Central memory CD8-positive, alpha-beta T cell (primary cell): ENCODE results near the gene KAZN.

ENCODE experiments used
- ATAC-seq: fragments of 150-1000 bp; cut with Tn5 transposase; replicated peaks from 2 replicates; pipeline ENCODE4 v1.10.0; 2022; ENCODE audit warnings: mild to moderate bottlenecking, moderate FRiP score, moderate number of reproducible peaks; ENCODE audit not compliant: poor library complexity, severe bottlenecking; ENCODE audit errors: extremely low read depth
- DNase-seq, 2 donors: peaks; one replicate each; pipeline ENCODE4 v3.0.0; 2021; ENCODE audit warnings: low spot score in 2 of 2
- H3K27ac Mint-ChIP-seq: one replicate; pipeline ENCODE4 v1.8.0; 2022; ENCODE audit warnings: low read depth, mild to moderate bottlenecking, moderate library complexity, mixed read lengths
- H3K27me3 Mint-ChIP-seq: one replicate; pipeline ENCODE4 v1.8.0; 2022; ENCODE audit warnings: mixed read lengths
- H3K36me3 Mint-ChIP-seq: one replicate; pipeline ENCODE4 v1.8.0; 2022; ENCODE audit warnings: mild to moderate bottlenecking, moderate library complexity, mixed read lengths; ENCODE audit not compliant: insufficient read depth
- H3K4me1 Mint-ChIP-seq: one replicate; pipeline ENCODE4 v1.8.0; 2022; ENCODE audit warnings: mixed read lengths
- H3K4me3 Mint-ChIP-seq: one replicate; pipeline ENCODE4 v1.8.0; 2022; ENCODE audit warnings: mild to moderate bottlenecking, moderate library complexity, mixed read lengths
- H3K9me3 Mint-ChIP-seq: one replicate; pipeline ENCODE4 v1.8.0; 2022; ENCODE audit warnings: mixed read lengths

KAZN gene

DNA sequence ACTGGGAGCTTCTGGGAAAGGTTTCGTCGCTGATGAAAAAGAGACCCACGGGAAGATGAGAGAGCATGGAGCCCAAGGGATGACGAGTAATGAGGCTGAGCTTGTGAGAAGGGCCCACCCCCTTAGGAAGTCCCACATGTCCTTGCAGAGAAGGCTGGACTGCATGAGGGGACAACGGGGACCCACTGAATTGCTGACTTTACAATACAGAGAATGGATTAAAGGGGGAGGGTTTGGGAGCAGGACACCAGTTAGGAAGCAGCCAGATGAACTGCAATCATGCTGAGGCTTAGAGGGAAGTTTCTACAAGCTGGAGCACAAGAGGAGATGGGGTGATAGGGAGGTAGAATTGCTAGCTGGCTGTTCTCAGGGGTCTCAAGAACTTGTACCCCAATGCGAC lies 549.5 kb downstream of the KAZN start:
- H3K27me3 Mint-ChIP-seq = peaks cover 90% of the 10 kb centered on the region
- H3K4me3 Mint-ChIP-seq = no peak overlapping the region

DNA sequence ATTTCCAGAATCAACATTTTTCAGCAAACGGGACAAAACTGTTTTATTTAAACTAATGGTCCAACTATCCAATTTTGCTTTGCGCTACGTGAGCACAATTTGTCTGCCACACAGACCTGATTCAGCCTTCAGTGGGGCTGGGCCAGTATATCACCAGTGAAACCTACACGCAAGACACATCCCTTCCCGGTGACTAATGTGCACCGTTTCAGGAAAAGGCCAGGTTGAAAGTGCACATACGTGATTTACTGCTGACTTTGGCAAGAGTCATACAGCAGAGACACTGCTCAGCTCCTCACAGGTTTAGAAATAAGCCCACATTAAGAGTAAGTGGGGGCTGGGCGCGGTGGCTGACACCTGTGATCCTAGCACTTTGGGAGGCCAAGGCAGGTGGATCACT lies 550.0 kb downstream of the KAZN start:
- H3K9me3 Mint-ChIP-seq = no peaks in the 10 kb centered on the region
- no peak overlapping the region for H3K27ac Mint-ChIP-seq
- H3K4me3 Mint-ChIP-seq = no peak overlapping the region
- DNase-seq = no peak
- peaks cover 85% of the 10 kb centered on the region for H3K27me3 Mint-ChIP-seq
- no peaks in the 10 kb centered on the region for H3K36me3 Mint-ChIP-seq
- ATAC-seq = no peak
- no peaks in the 10 kb centered on the region for H3K4me1 Mint-ChIP-seq

More for the DNA sequence above, 549.5 kb downstream of the KAZN start:
- H3K9me3 Mint-ChIP-seq = no peaks in the 10 kb centered on the region
- no peaks in the 10 kb centered on the region for H3K36me3 Mint-ChIP-seq
- DNase-seq (no peak), ATAC-seq (no peak)
- H3K4me1 Mint-ChIP-seq = no peaks in the 10 kb centered on the region
- H3K27ac Mint-ChIP-seq = no peak overlapping the region

DNA sequence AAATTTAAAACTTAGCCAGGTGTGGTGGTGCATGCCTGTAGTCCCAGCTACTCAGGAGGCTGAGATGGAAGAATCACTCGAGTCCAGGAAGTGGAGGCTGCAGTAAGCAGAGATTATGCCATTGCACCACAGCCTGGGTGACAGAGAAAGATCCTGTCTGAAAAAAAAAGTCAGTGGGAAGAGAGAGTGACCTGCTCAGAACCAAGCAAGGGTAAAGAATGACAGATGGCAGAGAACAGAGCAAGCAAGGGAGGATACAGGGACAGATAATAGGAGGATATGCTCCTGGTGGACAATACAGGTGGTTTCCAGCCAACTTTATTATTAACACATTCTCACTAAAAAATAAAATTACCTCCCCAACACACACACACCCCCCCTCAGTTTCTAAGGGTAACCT lies 550.5 kb downstream of the KAZN start:
- Mint-ChIP-seq H3K4me3 (no peak overlapping the region), H3K4me1 (no peaks in the 10 kb centered on the region), H3K36me3 (no peaks in the 10 kb centered on the region), H3K9me3 (no peaks in the 10 kb centered on the region), H3K27me3 (peaks cover 84% of the 10 kb centered on the region), H3K27ac (no peak overlapping the region)
- DNase-seq (no peak), ATAC-seq (no peak)

DNA sequence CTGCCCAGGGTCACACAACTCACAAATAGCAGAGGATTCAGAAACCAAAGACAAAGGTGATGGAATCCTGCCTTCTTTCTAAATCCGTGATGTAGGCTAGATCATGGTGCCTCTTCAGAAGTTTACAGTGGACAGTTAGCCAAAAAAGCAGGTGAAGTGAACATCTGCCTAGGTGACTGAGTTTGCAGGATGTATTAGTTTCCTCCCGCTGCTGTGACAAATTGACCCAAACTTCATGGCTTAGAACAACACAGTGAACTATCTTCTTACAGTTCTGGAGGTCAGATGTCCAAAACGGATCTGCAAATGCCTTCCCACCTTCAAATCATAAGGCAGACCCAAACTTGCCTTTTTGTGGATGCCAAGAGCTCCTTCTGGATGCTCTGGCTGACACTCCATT lies 551.9 kb downstream of the KAZN start:
- DNase-seq = no peak
- ATAC-seq = no peak
- Mint-ChIP-seq H3K27me3 (peaks cover 84% of the 10 kb centered on the region), H3K36me3 (no peaks in the 10 kb centered on the region), H3K4me1 (peaks cover 2% of the 10 kb centered on the region), H3K4me3 (no peak overlapping the region), H3K9me3 (no peaks in the 10 kb centered on the region), H3K27ac (no peak overlapping the region)

DNA sequence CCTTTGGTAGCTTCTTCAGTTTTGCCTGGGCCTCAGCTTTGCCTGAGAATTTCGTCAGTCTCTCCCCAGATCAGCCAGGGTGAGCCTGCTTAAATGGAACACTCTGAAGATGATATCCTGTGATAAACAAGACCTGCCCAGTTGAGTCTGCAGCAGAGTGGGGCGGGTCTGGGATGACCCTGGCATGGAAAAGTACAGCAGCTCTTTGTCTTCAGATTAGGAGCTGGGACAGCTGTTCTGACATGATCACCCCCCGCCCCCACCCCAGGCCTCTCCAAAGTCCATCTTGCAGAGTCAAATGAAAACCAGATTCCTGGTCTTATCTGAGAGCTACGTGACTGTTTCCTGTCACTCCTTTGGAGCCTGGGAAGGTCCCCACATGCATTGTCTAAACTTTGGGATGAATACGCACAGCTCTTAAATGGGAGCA lies 552.9 kb downstream of the KAZN start:
- no peak overlapping the region for H3K27ac Mint-ChIP-seq
- H3K27me3 Mint-ChIP-seq = peaks cover 79% of the 10 kb centered on the region
- DNase-seq (no peak), ATAC-seq (no peak)
- H3K36me3 Mint-ChIP-seq = no peaks in the 10 kb centered on the region
- no peaks in the 10 kb centered on the region for H3K9me3 Mint-ChIP-seq
- peaks cover 11% of the 10 kb centered on the region for H3K4me1 Mint-ChIP-seq
- no peak overlapping the region for H3K4me3 Mint-ChIP-seq

DNA sequence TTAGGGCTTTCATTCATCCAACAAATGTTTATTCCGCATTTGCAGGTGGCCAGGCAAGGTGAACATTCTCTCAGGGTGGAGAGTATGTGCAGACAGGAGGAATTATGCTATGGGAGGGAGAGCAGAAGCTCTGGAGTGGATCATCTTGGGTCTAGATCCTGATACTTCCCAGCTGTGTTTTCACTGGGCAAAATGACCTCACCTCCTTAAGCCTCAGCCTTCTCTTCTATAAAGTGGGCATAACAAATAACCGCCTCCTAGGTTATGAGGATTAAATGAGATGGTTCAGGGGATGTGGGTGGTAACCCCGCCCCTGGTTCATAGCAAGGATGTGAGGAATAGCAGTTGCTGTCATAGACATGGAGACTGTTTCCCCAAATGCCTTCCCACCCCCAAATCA lies 553.4 kb downstream of the KAZN start:
- H3K4me1 Mint-ChIP-seq = peaks cover 14% of the 10 kb centered on the region
- DNase-seq (no peak), ATAC-seq (no peak)
- H3K27me3 Mint-ChIP-seq = peaks cover 74% of the 10 kb centered on the region
- H3K9me3 Mint-ChIP-seq = no peaks in the 10 kb centered on the region
- no peaks in the 10 kb centered on the region for H3K36me3 Mint-ChIP-seq
- peak overlapping the region; percentile 34 for H3K4me3 Mint-ChIP-seq
- H3K27ac Mint-ChIP-seq = no peak overlapping the region

DNA sequence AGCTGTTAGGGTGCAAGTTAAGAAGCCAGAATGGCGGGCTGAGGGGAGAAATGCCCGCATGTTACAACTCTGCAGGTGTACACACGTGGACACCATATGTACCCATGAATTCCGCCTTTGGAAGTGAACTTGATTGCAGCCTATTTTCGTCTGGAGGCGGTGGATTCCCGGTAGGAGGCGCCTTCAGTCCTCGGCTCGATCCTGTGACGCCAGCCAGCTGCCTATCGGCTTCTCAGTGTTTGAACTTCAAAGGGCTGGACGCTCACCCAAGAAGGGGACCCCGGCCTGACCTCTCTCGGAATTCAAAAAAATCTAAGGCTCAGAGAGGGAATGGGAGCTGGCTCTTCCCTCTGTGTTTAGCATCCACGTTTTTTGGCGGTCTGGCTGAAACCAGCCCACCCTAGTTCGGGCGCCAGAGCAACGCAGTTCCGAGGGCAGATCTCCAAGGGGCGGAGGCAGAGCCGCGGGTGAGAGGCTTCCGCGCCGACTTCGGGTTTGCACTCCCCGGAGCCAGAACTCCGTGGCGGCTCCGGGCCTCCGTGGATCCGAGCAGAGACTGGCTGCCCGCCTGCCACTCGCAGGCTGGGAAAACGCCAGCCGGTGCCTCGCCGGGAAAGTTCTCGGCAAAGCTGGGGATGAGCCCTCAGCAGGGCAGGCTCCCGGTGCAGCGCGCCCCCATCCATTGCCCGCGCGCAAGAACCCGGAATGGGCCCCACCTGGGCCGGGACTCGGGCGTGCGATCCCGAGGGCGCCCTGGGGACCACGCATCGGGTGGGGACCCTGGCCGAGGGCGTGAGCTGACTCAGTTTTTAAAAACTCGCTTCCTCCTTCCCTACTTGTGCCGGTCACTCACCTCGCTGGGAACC lies 554.1 kb downstream of the KAZN start:
- DNase-seq (no peak), ATAC-seq (no peak)
- Mint-ChIP-seq H3K4me3 (peak overlapping the region; percentile 34), H3K36me3 (no peaks in the 10 kb centered on the region), H3K27ac (no peak overlapping the region), H3K9me3 (no peaks in the 10 kb centered on the region), H3K4me1 (peaks cover 16% of the 10 kb centered on the region), H3K27me3 (peaks cover 67% of the 10 kb centered on the region)

DNA sequence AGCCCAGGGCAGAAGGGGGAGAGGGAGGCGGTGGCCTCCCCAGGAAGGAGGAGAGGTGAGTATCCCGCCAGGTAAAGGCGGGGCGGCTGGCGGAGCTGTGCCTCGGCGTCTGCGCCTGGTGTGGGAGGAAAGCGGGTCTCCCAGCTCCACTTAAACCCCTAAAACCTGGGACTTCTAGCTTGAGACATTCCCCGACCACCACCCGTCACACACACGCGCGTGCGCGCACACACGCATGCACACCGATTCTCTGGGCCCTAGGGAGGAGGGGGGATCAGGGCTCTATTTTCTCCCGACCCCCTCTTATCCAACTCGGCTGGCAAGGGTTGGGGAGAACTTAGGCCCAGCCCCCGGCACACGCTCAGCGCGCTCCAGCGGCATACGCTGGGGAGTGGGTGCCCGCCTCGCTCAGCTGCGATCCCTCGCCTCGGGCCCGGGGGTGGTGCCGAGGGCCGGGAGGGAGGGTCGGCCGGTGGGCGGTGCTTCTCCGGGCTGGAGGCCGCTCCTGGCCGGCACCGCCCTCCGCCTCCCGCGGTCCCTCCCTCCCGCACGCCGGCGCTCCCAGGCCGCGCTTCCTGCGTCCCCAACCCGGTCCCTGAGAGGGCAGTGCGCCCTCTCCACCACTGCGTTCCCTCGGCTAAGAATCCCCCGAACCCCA lies 554.8 kb downstream of the KAZN start, which contains the start of gene TMEM51:
TMEM51 (plus strand) TSS at position 564 of the 658 bp plus-strand sequence. CDS start 61,341 bp downstream, outside the sequence.
- Mint-ChIP-seq H3K36me3 (no peaks in the 10 kb centered on the region), H3K9me3 (no peaks in the 10 kb centered on the region), H3K27ac (no peak within 1 kb of the TSS), H3K4me3 (peak within 1 kb of the TSS; percentile 40), H3K4me1 (peaks cover 16% of the 10 kb centered on the region), H3K27me3 (peaks cover 60% of the 10 kb centered on the region)
- DNase-seq (no peak), ATAC-seq (no peak)

DNA sequence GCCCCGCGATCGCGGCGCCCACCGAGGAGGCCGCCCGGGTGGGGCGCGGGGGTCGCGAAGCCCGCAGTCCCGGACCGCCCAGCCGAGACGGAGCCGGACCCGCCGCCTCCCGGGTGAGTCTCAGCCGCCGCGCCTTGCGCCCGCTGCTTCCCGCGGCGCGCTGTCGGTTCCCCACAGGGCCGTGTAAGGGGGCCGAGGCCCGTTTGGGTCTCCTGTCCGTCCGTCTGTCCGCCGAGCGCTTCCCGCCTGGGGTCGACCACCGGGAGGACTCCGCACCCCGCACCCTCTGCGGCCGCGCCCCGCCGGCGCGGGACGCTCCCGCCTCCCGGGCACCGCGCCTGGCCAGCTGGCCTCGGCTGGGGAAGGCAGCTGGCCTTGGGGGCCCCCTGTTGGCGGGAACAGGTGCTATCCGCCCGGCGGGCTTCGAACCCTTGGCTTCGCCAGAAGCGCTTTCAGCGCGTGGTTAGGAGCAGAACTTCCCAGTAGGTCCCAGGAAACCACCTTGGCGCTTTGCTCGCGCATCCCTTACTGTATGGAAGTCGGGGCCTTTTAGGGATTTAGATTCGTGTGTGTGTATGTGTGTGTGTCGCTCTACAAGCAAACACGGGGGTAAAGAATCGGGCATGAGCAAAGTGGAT lies 555.5 kb downstream of the KAZN start:
- ATAC-seq (no peak), DNase-seq (no peak)
- H3K36me3 Mint-ChIP-seq = no peaks in the 10 kb centered on the region
- no peak overlapping the region for H3K27ac Mint-ChIP-seq
- peaks cover 16% of the 10 kb centered on the region for H3K4me1 Mint-ChIP-seq
- H3K4me3 Mint-ChIP-seq = peak overlapping the region; percentile 40
- no peaks in the 10 kb centered on the region for H3K9me3 Mint-ChIP-seq
- peaks cover 53% of the 10 kb centered on the region for H3K27me3 Mint-ChIP-seq

DNA sequence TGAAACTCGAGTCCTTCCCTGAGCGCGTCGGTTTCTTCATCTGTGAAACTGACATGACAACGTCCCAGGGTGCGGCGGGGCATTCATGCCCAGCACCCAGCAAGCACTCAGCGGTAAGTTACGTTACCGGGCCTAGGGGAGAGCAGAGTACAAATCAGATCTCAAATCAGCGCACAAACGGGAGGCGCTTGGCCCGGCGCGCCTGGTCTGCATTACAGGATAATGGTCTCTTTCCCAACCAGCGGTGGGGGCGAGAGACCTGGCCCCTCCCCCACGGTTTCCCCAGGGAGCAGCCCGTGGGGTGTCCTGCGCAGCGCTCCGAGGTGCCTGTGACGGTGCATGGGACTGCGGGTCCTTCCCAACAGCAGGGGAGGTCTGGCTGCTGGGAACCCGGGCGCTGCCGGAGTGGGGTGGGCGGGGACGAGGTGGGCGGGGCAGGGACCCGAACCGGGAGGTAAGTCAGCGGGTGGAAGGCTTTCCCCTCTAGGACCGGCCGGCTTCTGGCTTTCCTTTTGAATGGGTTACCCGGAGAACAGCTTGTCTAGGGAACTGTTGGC lies 556.1 kb downstream of the KAZN start:
- H3K36me3 Mint-ChIP-seq = no peaks in the 10 kb centered on the region
- peaks cover 49% of the 10 kb centered on the region for H3K27me3 Mint-ChIP-seq
- H3K9me3 Mint-ChIP-seq = no peaks in the 10 kb centered on the region
- peaks cover 16% of the 10 kb centered on the region for H3K4me1 Mint-ChIP-seq
- no peak overlapping the region for H3K27ac Mint-ChIP-seq
- DNase-seq (no peak), ATAC-seq (no peak)
- peak overlapping the region; percentile 40 for H3K4me3 Mint-ChIP-seq

DNA sequence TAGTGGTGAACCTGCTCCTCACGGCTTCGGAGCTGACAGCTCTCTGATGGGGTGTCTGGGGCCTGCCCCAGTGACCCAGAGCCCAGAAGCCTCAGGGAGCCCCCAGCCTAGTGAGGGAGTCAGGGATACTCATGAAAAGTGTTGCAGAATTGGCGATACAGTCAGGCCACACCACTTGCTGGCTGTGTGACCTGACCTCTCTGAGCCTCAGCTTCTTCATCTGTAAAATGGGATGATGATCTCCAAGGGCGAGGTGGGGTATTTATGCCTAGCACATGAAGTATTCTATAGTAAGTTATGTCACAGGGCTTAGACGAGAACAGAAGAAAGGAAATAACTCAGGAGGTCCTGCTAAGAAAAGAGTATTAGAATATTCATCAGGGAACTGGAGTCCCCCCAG lies 556.7 kb downstream of the KAZN start:
- Mint-ChIP-seq H3K27me3 (peaks cover 42% of the 10 kb centered on the region), H3K9me3 (no peaks in the 10 kb centered on the region), H3K36me3 (no peaks in the 10 kb centered on the region), H3K4me3 (peak overlapping the region; percentile 25), H3K4me1 (peaks cover 16% of the 10 kb centered on the region), H3K27ac (no peak overlapping the region)
- ATAC-seq = no peak
- DNase-seq = no peak

DNA sequence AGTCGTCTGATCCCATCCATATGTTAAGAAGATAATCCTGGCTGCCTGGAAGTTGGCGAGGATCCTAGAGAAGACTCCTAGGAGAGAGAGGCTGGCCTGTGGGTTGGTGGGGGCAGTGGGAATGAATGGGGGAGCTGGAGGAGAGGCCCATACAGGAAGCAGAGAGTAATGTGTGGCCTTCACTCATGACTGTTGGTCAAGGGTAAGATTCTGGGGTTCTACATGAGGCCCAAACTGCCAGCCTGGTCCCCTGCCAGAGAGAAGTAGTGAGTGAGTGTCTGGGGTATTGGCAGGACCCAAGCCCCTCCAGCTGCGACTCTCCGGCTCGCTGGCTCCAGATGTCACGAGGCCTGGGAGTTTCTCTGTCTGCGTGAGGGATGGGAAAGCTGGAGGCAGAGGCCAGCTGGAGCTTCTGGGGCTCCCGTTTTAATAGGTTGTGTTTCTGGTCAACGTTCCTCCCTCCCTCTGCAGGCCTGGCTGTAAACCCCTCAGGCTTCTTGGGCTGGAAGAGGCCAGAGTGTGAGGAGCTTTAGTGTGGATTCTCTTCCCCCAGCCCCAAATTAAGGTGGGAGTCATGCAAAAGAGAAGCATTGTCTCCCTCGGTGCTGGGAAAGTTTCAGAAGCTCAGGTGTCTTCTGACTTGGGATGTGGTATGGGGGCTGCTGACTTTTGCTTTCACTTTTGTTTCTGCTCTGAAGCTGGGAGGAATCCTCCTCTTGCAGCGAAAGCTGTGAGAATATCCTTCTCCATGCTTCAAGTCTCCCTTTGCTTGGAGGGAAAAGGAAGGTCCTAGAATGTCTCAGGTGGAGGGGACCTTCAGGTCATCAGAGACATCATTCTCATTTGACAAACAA lies 557.6 kb downstream of the KAZN start:
- no peak for ATAC-seq
- H3K9me3 Mint-ChIP-seq = no peaks in the 10 kb centered on the region
- H3K27me3 Mint-ChIP-seq = peaks cover 33% of the 10 kb centered on the region

More for the DNA sequence above, 557.6 kb downstream of the KAZN start:
- H3K27ac Mint-ChIP-seq = no peak overlapping the region
- H3K4me1 Mint-ChIP-seq = peaks cover 16% of the 10 kb centered on the region
- H3K36me3 Mint-ChIP-seq = no peaks in the 10 kb centered on the region
- no peak for DNase-seq
- peak overlapping the region; percentile 41 for H3K4me3 Mint-ChIP-seq
